ENCODE measurements around the gene HYOU1. TPM values are rescaled to one million over a fixed set of nuclear protein-coding genes. Genes with fewer than 3 reads are reported as not detected.
A peak's percentile ranks its signal among the peaks of the same experiment; 100 is the strongest.
"Not testable (repeated sequence)": the region's sequence is repeated elsewhere in the genome, so short reads cannot be mapped to it uniquely, and the experiment has no call there.

The HYOU1 gene
- total RNA-seq, 1 experiment from 2014 or later: 228 TPM

GRCh38 chr11:119041821-119042514, 15.0 kb downstream of the HYOU1 start:
- Mint-ChIP-seq H3K36me3 (ENCODE audit: insufficient read depth in 1 of 3, low read depth in 3 of 3) (peaks cover 15 to 28% (median 21%) of the 10 kb centered on the region in 3 experiments; a peak in 6 of 7 replicates), H3K4me1 (peaks cover 16 to 27% of the 10 kb centered on the region in 2 experiments), H3K9me3 (no peaks in the 10 kb centered on the region), H3K27ac (peak overlapping the region in 2 of 3 experiments; percentile 34 to 64; a peak in 3 of 7 replicates), H3K27me3 (ENCODE audit: low read depth) (no peaks in the 10 kb centered on the region), H3K4me3 (no peak overlapping the region; a peak in 1 of 5 replicates)
- Histone ChIP-seq H3K23me2 (ENCODE audit: insufficient read length, low read depth, low read length, poor library complexity, severe bottlenecking) (no peaks in the 10 kb centered on the region), H3K9me3 (ENCODE audit: control insufficient read depth, low read depth, low read length) (no peaks in the 10 kb centered on the region), H3K79me2 (ENCODE audit: insufficient read depth, low read length) (no peaks in the 10 kb centered on the region), H3K4ac (ENCODE audit: low read depth, low read length) (no peak overlapping the region), H3K27ac (ENCODE audit: insufficient read length, low read depth, low read length) (no peak overlapping the region), H3K14ac (ENCODE audit: insufficient read depth, low read length) (no peak overlapping the region), H3K56ac (ENCODE audit: insufficient read length, low read depth, low read length) (no peak overlapping the region), H2BK20ac (ENCODE audit: low read depth, low read length, poor library complexity, severe bottlenecking) (no peak overlapping the region), H4K20me1 (ENCODE audit: control insufficient read depth, insufficient read depth, insufficient read length) (no peaks in the 10 kb centered on the region), H2AK5ac (ENCODE audit: insufficient read length, low read length) (no peak overlapping the region), H4K8ac (replicated peaks; ENCODE audit: insufficient read length, low read depth, low read length) (no peak overlapping the region), H2BK12ac (ENCODE audit: insufficient read length, low read depth, low read length) (no peak overlapping the region), H2BK15ac (ENCODE audit: low read depth, low read length) (no peak overlapping the region), H3K23ac (ENCODE audit: insufficient read length, low read depth, low read length) (no peak overlapping the region), H3K18ac (ENCODE audit: insufficient read length, low read depth, low read length) (no peak overlapping the region), H2BK5ac (ENCODE audit: insufficient read length, low read length) (no peak overlapping the region), H3K4me2 (ENCODE audit: insufficient read depth, insufficient read length, low read length) (no peak overlapping the region), H3K9ac (ENCODE audit: extremely low read depth, insufficient read length, low read length) (no peak overlapping the region), H3K4me1 (ENCODE audit: insufficient read depth, low read length) (no peaks in the 10 kb centered on the region), H2BK120ac (ENCODE audit: low read depth, low read length, poor library complexity, severe bottlenecking) (no peak overlapping the region), H2AFZ (ENCODE audit: low read length) (no peak overlapping the region), H4K91ac (ENCODE audit: insufficient read length, low read depth, low read length) (no peak overlapping the region), H3K27me3 (ENCODE audit: insufficient read depth, low read length) (no peaks in the 10 kb centered on the region), H3K79me1 (ENCODE audit: insufficient read depth, low read depth, low read length, poor library complexity, severe bottlenecking) (no peaks in the 10 kb centered on the region), H3T11ph (ENCODE audit: low read length) (no peak overlapping the region), H4K5ac (ENCODE audit: insufficient read length, low read depth, low read length) (no peak overlapping the region)
- DNase-seq: no peak
- no CpG with 5 or more reads among the region's 4 CpGs for WGBS (ENCODE audit: extremely low coverage, insufficient read length, low lambda C conversion rate)
- no peak for TF ChIP-seq CTCF (conservative IDR thresholded peaks at IDR 0.05)

GRCh38 chr11:119039471-119039870, 17.5 kb downstream of the HYOU1 start:
- not testable (repeated sequence) for H3K56ac ChIP-seq (ENCODE audit: insufficient read length, low read depth, low read length); H2AK5ac ChIP-seq (ENCODE audit: insufficient read length, low read length); H3K4ac ChIP-seq (ENCODE audit: low read depth, low read length); H3K27me3 ChIP-seq (ENCODE audit: insufficient read depth, low read length); H3K23me2 ChIP-seq (ENCODE audit: insufficient read length, low read depth, low read length, poor library complexity, severe bottlenecking); H3K9me3 Mint-ChIP-seq; H3K23ac ChIP-seq (ENCODE audit: insufficient read length, low read depth, low read length); H4K20me1 ChIP-seq (ENCODE audit: control insufficient read depth, insufficient read depth, insufficient read length); H2AFZ ChIP-seq (ENCODE audit: low read length); H3K79me1 ChIP-seq (ENCODE audit: insufficient read depth, low read depth, low read length, poor library complexity, severe bottlenecking); H3K14ac ChIP-seq (ENCODE audit: insufficient read depth, low read length); H3T11ph ChIP-seq (ENCODE audit: low read length); H3K4me1 ChIP-seq (ENCODE audit: insufficient read depth, low read length); H3K79me2 ChIP-seq (ENCODE audit: insufficient read depth, low read length); H4K91ac ChIP-seq (ENCODE audit: insufficient read length, low read depth, low read length); H3K4me3 Mint-ChIP-seq; DNase-seq; H3K9me3 ChIP-seq (ENCODE audit: control insufficient read depth, low read depth, low read length); H2BK15ac ChIP-seq (ENCODE audit: low read depth, low read length); H2BK12ac ChIP-seq (ENCODE audit: insufficient read length, low read depth, low read length); H4K5ac ChIP-seq (ENCODE audit: insufficient read length, low read depth, low read length); H3K27me3 Mint-ChIP-seq (ENCODE audit: low read depth); H3K18ac ChIP-seq (ENCODE audit: insufficient read length, low read depth, low read length); H3K36me3 Mint-ChIP-seq (ENCODE audit: insufficient read depth in 1 of 3, low read depth in 3 of 3); H2BK20ac ChIP-seq (ENCODE audit: low read depth, low read length, poor library complexity, severe bottlenecking); H4K8ac ChIP-seq (replicated peaks; ENCODE audit: insufficient read length, low read depth, low read length); H3K27ac ChIP-seq (ENCODE audit: insufficient read length, low read depth, low read length); H2BK120ac ChIP-seq (ENCODE audit: low read depth, low read length, poor library complexity, severe bottlenecking); H3K4me2 ChIP-seq (ENCODE audit: insufficient read depth, insufficient read length, low read length); H2BK5ac ChIP-seq (ENCODE audit: insufficient read length, low read length); H3K9ac ChIP-seq (ENCODE audit: extremely low read depth, insufficient read length, low read length)
- H3K27ac Mint-ChIP-seq: peak overlapping the region in 1 of 3 experiments; percentile 50; a peak in 2 of 7 replicates
- peaks cover 14 to 15% of the 10 kb centered on the region in 2 experiments for H3K4me1 Mint-ChIP-seq
- no CpG with 5 or more reads among the region's 11 CpGs for WGBS (ENCODE audit: extremely low coverage, insufficient read length, low lambda C conversion rate)

Measured in H9 (cell line).